GM19025 (cell line): ENCODE measurements around the gene MCTP2.
A peak's percentile ranks its signal among the peaks of the same experiment; 100 is the strongest.

ENCODE experiments used
- ATAC-seq: cut with Tn5 transposase; IDR thresholded peaks from one replicate; pipeline ENCODE4 v1.9.1; 2021; ENCODE audit warnings: mild to moderate bottlenecking, low read depth, moderate library complexity; ENCODE audit not compliant: unreplicated experiment

The MCTP2 gene

DNA sequence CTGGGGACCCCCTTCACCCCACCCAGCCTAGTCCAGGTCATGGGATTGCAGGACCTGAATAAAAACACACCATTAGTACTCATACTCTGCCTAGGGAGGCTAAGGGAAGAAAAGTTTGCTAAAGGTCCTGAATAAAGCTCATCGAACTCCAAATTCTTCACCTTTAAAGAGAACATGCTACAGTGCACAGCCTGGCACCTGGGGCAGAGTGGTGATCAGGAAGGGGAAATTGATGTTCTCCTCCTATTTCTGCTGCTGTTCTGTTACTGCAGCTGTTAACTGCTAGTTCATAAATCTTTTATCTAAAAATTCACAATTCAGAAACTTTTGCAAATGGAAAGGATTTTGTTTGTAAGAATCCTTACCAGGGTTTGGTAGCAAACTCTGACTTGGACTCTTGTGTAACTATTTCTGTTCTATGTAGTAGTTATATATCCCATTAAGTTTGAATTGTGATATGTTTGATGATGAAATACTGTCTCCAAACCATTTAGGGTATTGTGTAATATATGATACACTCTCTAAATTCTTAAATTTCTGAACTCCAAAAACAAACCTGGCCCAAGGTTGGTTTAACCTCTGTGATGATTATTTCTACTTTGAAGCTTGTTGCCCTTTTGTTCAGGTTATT is 27.9 kb downstream of the MCTP2 start:
- no peak for ATAC-seq

DNA sequence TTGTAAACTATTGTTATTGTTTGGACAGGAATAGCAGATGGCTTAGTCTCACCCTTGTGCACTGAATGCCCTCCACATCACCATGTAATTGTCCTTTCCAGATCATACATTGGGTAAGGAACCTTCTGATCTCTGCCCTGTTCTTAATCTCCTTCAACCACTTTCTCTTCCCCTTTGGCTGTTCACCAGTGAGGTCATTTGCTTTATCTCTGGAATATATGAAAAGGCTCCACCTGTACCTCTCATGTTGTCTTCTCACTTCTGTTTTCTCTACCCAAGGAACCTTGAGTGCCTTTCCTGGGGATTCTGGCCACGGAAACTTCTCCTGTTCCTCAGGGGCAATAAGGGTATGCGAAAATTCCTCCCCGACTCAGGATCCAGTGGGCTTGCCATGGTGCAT is 28.5 kb downstream of the MCTP2 start:
- ATAC-seq, result no peak

- no peak for ATAC-seq
These were observed 30.8 kb downstream of the MCTP2 start for GRCh38 chr15:94262201-94262600.

DNA sequence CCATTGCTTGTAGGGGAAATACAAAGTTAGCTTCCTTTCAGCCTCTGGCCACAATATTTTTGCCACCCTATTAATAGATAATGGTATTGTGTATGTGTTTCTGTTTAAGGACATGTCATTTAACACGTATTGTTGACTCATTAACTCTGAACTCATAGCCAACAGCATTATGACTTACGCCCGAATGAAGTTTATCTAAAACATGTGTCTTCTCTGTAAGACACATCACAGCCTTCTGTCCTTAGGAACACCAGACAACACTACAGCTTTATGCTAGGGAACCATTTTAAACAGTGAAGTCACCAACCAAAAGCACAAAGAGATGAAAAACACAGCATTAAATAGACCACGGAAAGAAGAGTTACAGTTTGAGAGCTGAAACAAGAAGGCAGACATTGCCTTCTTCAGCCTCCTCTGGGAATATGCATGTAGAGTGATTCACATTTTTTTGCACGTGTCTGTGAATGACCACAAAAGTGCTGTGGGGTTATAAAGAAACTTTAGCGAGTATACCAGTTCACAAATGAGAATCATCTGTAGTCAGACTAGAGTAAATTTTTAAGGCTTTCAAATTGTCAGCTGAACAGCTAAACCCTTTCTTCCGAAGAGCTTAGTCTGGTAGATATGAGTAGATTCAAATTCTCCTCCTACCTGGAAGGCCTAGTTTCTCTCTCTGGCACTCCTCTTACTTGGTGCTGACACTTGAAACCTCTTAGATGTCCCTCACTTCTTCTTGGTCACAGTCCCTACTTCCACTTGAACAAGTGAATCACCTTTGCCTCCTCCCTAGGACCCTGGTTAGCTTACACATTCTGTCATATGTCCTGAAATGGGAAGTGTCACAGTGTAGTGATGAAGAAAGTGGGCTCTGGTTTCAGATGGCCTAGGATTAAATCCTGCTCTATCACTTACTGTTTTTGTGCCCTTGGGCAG is 32.2 kb downstream of the MCTP2 start:
- peak; percentile 66 for ATAC-seq

DNA sequence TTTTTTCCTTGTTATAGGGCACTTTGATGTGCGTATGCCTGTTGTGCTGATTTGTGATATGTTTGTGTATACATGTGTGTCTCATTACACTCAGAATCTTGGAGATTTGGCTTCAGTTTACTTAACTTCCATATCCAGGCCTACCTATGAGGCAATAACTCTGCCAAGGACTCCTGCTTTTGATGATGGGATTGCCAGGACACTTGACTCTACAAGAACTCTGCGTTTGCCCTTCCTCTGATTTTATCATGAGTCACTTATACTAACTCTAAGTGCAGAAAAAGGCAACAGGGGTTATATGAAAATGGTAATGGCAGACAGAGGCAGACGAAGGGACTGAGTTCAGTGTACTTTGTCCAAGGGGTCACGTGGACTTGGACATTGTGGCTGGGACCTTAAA is 33.6 kb downstream of the MCTP2 start:
- no peak for ATAC-seq

GRCh38 chr15:94265982-94266381 is 34.6 kb downstream of the MCTP2 start:
- ATAC-seq, result no peak

- no peak for ATAC-seq
These were observed 35.4 kb downstream of the MCTP2 start for GRCh38 chr15:94266789-94267188.

- ATAC-seq, result no peak
These were observed 38.6 kb downstream of the MCTP2 start for GRCh38 chr15:94269954-94270353.

GRCh38 chr15:94270570-94270969 is 39.2 kb downstream of the MCTP2 start:
- ATAC-seq, result no peak

DNA sequence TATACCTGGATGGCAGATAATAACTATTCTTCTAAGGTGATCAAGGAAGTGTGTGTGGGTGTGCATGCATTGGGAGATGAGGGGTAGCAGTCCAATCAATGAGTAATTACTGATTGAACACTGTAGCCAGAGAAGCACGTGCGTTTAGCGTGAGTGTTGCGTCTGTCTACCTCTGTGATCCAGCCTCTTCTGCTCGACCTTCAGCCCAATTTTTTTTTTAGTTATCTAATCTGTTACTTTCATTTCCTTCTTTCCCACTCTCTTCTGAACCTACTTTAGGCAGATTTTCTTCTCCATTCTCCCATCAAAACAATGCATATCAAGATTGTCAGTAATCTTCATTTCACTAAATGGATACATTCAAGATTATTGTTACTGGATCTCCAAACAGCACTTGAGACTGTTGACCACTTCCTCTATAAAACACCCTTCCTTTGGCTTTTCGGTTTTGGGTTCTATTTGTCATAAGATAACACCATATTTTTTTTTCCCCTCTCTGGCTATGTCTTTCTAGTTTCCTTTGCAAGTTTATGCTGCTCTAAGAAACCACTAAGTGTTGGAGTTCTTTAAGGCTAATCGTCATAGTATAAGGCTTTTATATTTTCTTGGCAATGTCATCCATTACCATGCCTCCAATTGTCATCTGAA is 41.0 kb downstream of the MCTP2 start:
- peak; percentile 79 for ATAC-seq

- no peak for ATAC-seq
These were observed 42.5 kb downstream of the MCTP2 start for GRCh38 chr15:94273826-94274225.

GRCh38 chr15:94274745-94275144 is 43.4 kb downstream of the MCTP2 start:
- no peak for ATAC-seq

DNA sequence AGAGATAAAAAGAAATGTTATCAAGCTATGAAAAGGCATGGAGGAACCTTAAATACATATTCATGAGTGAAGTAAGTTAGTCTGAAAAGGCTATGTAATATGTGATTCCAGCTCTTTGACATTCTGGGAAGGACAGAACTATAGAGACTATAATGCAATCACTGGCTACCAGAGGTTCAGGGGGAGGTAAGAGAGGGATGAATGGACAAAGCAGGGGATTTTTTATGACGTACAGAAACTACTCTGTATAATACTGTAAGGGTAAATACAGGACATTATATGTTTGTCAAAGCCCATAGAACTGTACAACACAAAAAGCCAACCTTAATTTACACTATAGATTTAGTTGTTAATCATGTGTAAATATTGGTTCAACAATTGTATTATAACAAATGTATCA is 46.1 kb downstream of the MCTP2 start:
- no peak for ATAC-seq

- ATAC-seq, result no peak
These were observed 48.4 kb downstream of the MCTP2 start for GRCh38 chr15:94279736-94280135.

DNA sequence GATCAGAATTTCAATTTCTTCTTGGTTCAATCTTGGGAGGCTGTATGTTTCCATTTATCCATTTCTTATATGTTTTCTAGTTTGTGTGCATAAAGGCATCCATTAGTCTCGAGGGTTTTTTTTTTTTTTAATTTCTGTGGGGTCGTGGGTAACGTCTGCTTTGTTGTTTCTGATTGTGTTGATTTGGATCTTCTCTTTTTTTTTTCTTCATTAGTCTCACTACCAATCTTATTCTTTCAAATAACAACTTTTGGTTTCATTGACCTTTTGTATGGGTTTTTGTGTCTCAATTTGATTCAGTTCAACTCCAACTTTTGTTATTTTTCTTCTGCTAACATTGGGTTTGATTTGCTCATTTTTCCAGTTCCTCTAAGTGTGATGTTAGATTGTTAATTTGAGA is 48.9 kb downstream of the MCTP2 start:
- ATAC-seq, result no peak

DNA sequence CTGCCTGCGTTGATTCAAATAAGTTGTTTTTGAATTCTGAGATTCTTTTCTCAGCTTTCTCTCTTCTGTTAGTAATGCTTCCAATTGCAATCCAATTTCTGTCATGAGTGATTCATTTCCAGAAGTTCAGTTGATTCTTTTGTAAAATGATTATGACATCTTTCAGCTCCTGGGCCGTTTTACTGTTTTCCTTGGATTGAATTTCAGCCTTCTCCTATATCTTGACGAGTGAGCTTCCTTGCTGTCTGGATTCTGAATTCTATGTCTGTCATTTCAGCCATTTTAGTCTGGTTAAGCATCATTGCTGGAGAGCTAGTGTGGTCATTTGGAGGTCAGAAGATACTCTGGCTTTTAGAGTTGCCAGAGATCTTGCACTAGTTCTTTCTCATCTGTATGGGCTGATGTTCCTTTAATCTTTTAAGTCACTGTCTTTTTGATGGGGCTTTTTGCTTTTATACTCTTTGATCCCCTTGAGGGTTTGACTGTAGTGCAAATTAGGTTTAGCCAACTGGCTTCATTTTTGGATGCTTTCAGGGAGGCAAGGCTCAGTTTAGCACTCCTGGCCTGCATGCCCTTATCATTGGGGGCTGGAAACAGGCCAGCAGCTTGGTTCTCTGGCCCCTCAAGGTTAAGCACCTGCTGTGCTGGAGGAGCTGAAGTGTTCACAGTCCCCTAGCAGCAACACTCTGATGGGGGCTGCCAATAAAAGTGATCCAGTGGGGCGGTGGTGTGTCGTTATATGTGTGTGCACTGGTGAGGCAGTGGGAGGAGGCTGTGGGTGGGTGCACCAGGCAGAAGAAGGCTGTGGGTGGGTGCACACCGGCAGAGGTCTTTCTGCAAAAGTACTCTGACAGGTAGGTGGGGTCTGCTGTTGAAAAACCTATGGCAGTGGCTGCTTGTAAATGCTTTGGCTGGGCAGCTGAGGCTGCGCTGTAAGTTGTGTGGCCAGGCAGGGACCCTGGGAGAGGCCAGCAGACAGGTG is 51.2 kb downstream of the MCTP2 start:
- no peak for ATAC-seq

GRCh38 chr15:94286583-94286982 is 55.2 kb downstream of the MCTP2 start:
- no peak for ATAC-seq

GRCh38 chr15:94287794-94288246 is 56.5 kb downstream of the MCTP2 start:
- ATAC-seq, result peak; percentile 98

DNA sequence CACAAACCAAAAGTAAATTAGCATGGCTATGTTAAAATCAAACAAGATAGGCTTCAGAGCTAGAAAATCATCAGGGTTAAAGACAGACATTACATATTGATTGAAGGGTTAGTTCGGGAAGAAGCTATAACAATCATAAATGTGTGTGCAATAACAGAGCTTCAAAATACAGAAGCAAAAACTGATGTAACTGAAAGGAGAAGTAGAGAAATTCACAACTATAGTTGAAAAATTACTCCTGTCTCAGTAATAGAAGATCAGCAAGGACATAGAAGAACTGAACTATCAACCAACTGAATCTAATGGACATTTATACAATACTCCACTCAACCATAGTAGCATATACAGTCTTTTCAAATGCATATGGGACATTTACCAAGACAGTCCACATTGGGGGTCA is 59.4 kb downstream of the MCTP2 start:
- ATAC-seq, result no peak
